Stomach smooth muscle (tissue), 2 donors: ENCODE results near the gene CCDC28A.

ENCODE experiments used
- H3K27ac ChIP-seq: one replicate; pipeline ENCODE4 v1.7.0; 2013; ENCODE audit warnings: mild to moderate bottlenecking, low read length, inconsistent platforms
- H3K27me3 ChIP-seq, 2 donors: one replicate each; pipeline ENCODE4 v1.7.0; 2013; ENCODE audit warnings: low read length in 2 of 2; ENCODE audit not compliant: insufficient read depth in 2 of 2, control insufficient read depth in 1 of 2
- H3K36me3 ChIP-seq, 2 donors: one replicate each; pipeline ENCODE4 v1.7.0; 2013; ENCODE audit warnings: low read length in 2 of 2; ENCODE audit not compliant: control insufficient read depth in 2 of 2, insufficient read depth in 2 of 2
- H3K4me1 ChIP-seq: one replicate; pipeline ENCODE4 v1.7.0; 2013; ENCODE audit warnings: low read length; ENCODE audit not compliant: control insufficient read depth, insufficient read depth
- H3K4me3 ChIP-seq, 2 donors: one replicate each; pipeline ENCODE4 v1.7.0; 2013; ENCODE audit warnings: low read length in 2 of 2
- H3K9ac ChIP-seq, 2 donors: one replicate each; pipeline ENCODE4 v1.7.0; 2013; ENCODE audit warnings: low read length in 2 of 2, mild to moderate bottlenecking in 1 of 2
- H3K9me3 ChIP-seq, 2 donors: one replicate each; pipeline ENCODE4 v1.7.0; 2013; ENCODE audit warnings: low read length in 2 of 2; ENCODE audit not compliant: control insufficient read depth in 2 of 2
- donor health status: healthy.
- donor health status: Pancreatic carcinoma.

CCDC28A gene

GRCh38 chr6:138765896-138766655 lies 7.5 kb upstream of the CCDC28A start:
- Histone ChIP-seq H3K4me3 (no peak overlapping the region), H3K9me3 (no peaks in the 10 kb centered on the region), H3K36me3 (no peaks in the 10 kb centered on the region), H3K9ac (no peak overlapping the region), H3K27me3 (no peaks in the 10 kb centered on the region), H3K27ac (no peak overlapping the region), H3K4me1 (no peaks in the 10 kb centered on the region)

GRCh38 chr6:138769102-138769676 lies 4.4 kb upstream of the CCDC28A start:
- H3K4me3 ChIP-seq, result no peak overlapping the region
- no peak overlapping the region for H3K9ac ChIP-seq
- peaks cover 7% of the 10 kb centered on the region for H3K4me1 ChIP-seq
- no peaks in the 10 kb centered on the region for H3K27me3 ChIP-seq
- H3K36me3 ChIP-seq, result no peaks in the 10 kb centered on the region
- no peak overlapping the region for H3K27ac ChIP-seq
- H3K9me3 ChIP-seq, result no peaks in the 10 kb centered on the region

- Histone ChIP-seq H3K27me3 (no peaks in the 10 kb centered on the region), H3K36me3 (peaks cover 0 to 5% of the 10 kb centered on the region in 2 donors), H3K4me3 (peak overlapping the region; percentile 98 to 100), H3K9me3 (no peaks in the 10 kb centered on the region), H3K4me1 (peaks cover 10% of the 10 kb centered on the region), H3K9ac (peak overlapping the region; percentile 85 to 95), H3K27ac (peak overlapping the region; percentile 93)
These were observed 883 bp upstream of the CCDC28A start for GRCh38 chr6:138772596-138773176.

GRCh38 chr6:138774370-138774769 lies 801 bp downstream of the CCDC28A start:
- Histone ChIP-seq H3K27me3 (no peaks in the 10 kb centered on the region), H3K4me1 (peaks cover 10% of the 10 kb centered on the region), H3K36me3 (peaks cover 3 to 11% of the 10 kb centered on the region in 2 donors), H3K27ac (peak overlapping the region; percentile 93), H3K9ac (peak overlapping the region; percentile 85 to 95), H3K9me3 (no peaks in the 10 kb centered on the region), H3K4me3 (peak overlapping the region; percentile 98 to 100)

- Histone ChIP-seq H3K36me3 (peaks cover 8 to 25% of the 10 kb centered on the region in 2 donors), H3K27ac (no peak overlapping the region), H3K4me3 (no peak overlapping the region), H3K4me1 (peaks cover 10% of the 10 kb centered on the region), H3K27me3 (no peaks in the 10 kb centered on the region), H3K9ac (no peak overlapping the region), H3K9me3 (no peaks in the 10 kb centered on the region)
These were observed 3.1 kb downstream of the CCDC28A start for GRCh38 chr6:138776659-138777058.

GRCh38 chr6:138778331-138778730 lies 4.8 kb downstream of the CCDC28A start:
- Histone ChIP-seq H3K36me3 (peaks cover 11 to 37% of the 10 kb centered on the region in 2 donors), H3K9me3 (no peaks in the 10 kb centered on the region), H3K9ac (no peak overlapping the region), H3K4me1 (peaks cover 6% of the 10 kb centered on the region), H3K4me3 (no peak overlapping the region), H3K27ac (no peak overlapping the region), H3K27me3 (no peaks in the 10 kb centered on the region)

- no peak overlapping the region for H3K4me3 ChIP-seq
- H3K27ac ChIP-seq, result no peak overlapping the region
- H3K36me3 ChIP-seq, result peaks cover 20 to 44% of the 10 kb centered on the region in 2 donors
These were observed 8.7 kb downstream of the CCDC28A start for GRCh38 chr6:138782243-138782642.

GRCh38 chr6:138785079-138785478 lies 11.5 kb downstream of the CCDC28A start:
- Histone ChIP-seq H3K36me3 (peaks cover 23 to 38% of the 10 kb centered on the region in 2 donors), H3K9ac (no peak overlapping the region)

More at GRCh38 chr6:138782243-138782642, 8.7 kb downstream of the CCDC28A start:
- H3K9ac ChIP-seq, result no peak overlapping the region
- peaks cover 3% of the 10 kb centered on the region for H3K4me1 ChIP-seq
- H3K27me3 ChIP-seq, result no peaks in the 10 kb centered on the region
- no peaks in the 10 kb centered on the region for H3K9me3 ChIP-seq

GRCh38 chr6:138785980-138786379 lies 12.4 kb downstream of the CCDC28A start:
- peaks cover 3% of the 10 kb centered on the region for H3K4me1 ChIP-seq
- H3K9ac ChIP-seq, result no peak overlapping the region
- no peak overlapping the region for H3K27ac ChIP-seq
- H3K36me3 ChIP-seq, result peaks cover 25 to 43% of the 10 kb centered on the region in 2 donors
- no peak overlapping the region for H3K4me3 ChIP-seq
- no peaks in the 10 kb centered on the region for H3K27me3 ChIP-seq
- H3K9me3 ChIP-seq, result no peaks in the 10 kb centered on the region

More at GRCh38 chr6:138785079-138785478, 11.5 kb downstream of the CCDC28A start:
- Histone ChIP-seq H3K9me3 (no peaks in the 10 kb centered on the region), H3K27me3 (no peaks in the 10 kb centered on the region), H3K4me3 (no peak overlapping the region), H3K27ac (no peak overlapping the region), H3K4me1 (peaks cover 3% of the 10 kb centered on the region)

- Histone ChIP-seq H3K9ac (no peak overlapping the region), H3K36me3 (peaks cover 17 to 38% of the 10 kb centered on the region in 2 donors), H3K27ac (no peak overlapping the region), H3K4me1 (peaks cover 3% of the 10 kb centered on the region), H3K4me3 (no peak overlapping the region), H3K9me3 (no peaks in the 10 kb centered on the region), H3K27me3 (no peaks in the 10 kb centered on the region)
These were observed 13.6 kb downstream of the CCDC28A start for GRCh38 chr6:138787138-138787537.
